Astrocyte of the cerebellum (primary cell): Measurements from ENCODE around the gene DIDO1.

Source experiments
- DNase-seq: peaks from one replicate; pipeline ENCODE4 v3.0.0-alpha.2; 2011; ENCODE audit warnings: low read depth
- H3K4me3 ChIP-seq: 2 replicates; pipeline ENCODE4 v1.5.1; 2011; ENCODE audit warnings: mild to moderate bottlenecking, low read depth, low read length, moderate library complexity
- CTCF ChIP-seq: IDR thresholded peaks from 2 replicates; pipeline ENCODE4 v1.5.1; 2012; ENCODE audit warnings: low read length, low read depth, moderate library complexity, mild to moderate bottlenecking; ENCODE audit errors: missing control alignments
- in situ Hi-C: cut with HindIII; loops from 2 replicates; pipeline ENCODE4 v1.10.0; 2017; ENCODE audit warnings: low sequenced_read_pairs

DIDO1 gene

GRCh38 chr20:62921119-62921687, 5.1 kb downstream of the DIDO1 start:
- peak; percentile 74 for TF ChIP-seq CTCF
- in situ Hi-C loops = no loop called here
- DNase-seq = no peak
- H3K4me3 ChIP-seq = no peak overlapping the region

DNA sequence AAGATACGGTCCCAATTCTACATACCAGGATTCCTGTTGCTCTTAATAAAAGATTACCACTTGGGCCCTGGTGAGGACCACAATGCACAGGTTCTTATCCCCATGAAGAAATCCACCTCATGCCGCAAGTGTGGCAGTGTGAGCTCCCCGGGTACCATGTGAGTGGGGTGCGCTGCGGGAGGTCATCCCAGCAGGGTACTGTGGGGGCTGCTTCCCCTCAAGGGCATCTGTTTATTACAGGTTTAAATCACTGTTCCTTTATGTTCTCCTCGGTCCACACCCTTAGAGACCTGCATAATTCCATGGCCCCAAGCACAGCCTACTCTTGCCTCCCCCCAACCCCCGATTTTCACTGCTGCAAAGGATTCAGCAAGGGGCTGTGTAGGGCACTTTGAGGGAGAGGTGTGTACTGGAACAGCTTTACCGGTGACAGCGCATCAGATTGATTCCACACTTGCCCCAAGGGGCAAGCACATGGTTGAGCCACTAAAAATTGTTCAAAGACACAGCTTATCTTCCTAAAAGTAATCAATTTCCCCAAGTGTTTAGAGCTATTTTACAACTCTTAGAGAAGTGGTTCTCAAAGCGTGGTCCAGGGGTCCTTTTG, 6.2 kb downstream of the DIDO1 start:
- no peak overlapping the region for H3K4me3 ChIP-seq
- no peak for DNase-seq
- in situ Hi-C loops = no loop called here
- no peak for TF ChIP-seq CTCF

DNA sequence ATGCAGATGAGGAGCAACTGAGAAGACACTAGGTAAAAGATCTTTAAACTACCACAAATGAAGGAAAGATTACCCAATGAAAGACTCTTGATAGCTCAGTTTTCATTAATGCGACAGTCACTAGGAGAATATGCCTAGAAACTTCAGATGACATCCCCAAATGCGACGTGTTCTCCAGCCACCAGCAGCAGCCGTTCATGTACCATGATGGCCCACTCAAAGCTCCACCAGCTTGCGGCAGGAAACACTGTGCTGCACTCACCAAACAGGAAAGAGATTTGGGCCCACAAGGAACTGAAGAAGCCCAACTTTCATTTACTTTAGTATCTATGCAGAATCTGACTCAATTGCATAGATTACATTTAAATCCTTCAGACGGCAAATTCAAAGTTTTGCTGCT, 7.5 kb downstream of the DIDO1 start:
- in situ Hi-C loops = no loop called here
- no peak for TF ChIP-seq CTCF
- DNase-seq = no peak
- no peak overlapping the region for H3K4me3 ChIP-seq

DNA sequence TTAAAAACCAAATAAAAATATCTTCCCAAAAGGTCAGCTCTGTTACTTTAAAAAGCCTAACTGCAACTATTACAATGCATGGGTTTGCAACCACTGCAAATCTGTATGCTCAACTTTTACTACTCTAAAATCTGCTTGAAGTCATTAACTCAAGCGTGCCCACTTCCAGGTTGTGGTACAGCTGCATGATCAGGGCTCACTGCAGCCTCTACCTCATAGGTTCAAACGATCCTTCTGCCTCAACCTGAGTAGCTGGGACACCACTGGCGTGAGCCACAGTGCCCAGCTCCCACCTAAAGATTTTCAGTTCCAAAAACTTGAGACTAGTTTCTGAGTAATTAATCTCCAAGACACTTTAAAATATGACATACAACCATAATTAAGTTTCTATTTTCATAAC, 8.2 kb downstream of the DIDO1 start:
- TF ChIP-seq CTCF = no peak
- in situ Hi-C loops = no loop called here
- H3K4me3 ChIP-seq = no peak overlapping the region
- no peak for DNase-seq

GRCh38 chr20:62917720-62918119, 8.6 kb downstream of the DIDO1 start:
- TF ChIP-seq CTCF = no peak
- DNase-seq = no peak
- in situ Hi-C loops = no loop called here
- no peak overlapping the region for H3K4me3 ChIP-seq

GRCh38 chr20:62916703-62917476, 9.4 kb downstream of the DIDO1 start:
- TF ChIP-seq CTCF = no peak
- in situ Hi-C loops = no loop called here
- no peak overlapping the region for H3K4me3 ChIP-seq
- no peak for DNase-seq
